ENCODE results near the gene SORCS1.

Gene SORCS1

GRCh38 chr10:106873770-106874603 lies 290.5 kb downstream of the SORCS1 start:
- no peak for DNase-seq

GRCh38 chr10:106872176-106872575 lies 292.3 kb downstream of the SORCS1 start:
- DNase-seq = no peak

GRCh38 chr10:106866244-106866845 lies 298.2 kb downstream of the SORCS1 start:
- no peak for DNase-seq

DNA sequence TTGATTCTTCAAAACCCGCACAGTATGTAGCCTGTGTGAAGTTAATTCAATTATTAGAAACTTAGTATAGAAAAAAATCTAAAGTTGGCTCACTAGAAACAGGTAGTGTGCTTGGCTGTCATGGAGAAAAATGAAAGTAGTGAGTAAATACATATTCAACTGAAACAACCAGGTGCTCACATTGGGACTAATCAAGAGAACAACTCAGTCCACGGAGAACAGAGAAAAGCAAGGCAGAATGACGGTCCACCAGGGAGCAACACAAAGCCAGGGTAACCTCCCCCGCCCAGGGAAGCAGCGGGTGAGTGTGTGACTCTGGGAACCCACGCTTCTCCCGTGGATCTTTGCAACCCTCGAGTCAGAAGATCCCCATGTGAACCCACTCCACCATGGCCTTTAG lies 300.5 kb downstream of the SORCS1 start:
- no peak for DNase-seq

DNA sequence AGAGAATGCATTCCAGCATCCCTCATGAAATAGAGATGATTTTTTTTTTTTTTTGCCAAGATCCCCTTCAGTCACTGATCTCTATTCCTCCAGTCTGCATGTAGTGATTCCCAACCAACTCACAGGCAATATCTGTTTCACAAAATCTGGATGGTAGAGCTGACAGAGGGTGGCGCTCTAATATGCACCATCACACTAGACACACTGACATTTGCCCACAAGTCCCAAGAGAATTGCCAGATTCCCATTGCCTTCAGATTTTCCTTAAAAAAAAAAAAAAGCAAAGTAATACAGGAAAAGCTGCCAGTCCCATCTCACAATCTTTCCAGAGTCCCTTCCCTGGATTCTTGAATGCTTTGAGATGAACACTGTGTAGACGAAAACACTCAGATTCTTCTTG lies 301.0 kb downstream of the SORCS1 start:
- DNase-seq = no peak

GRCh38 chr10:106859892-106860652 lies 304.4 kb downstream of the SORCS1 start:
- no peak for DNase-seq

DNA sequence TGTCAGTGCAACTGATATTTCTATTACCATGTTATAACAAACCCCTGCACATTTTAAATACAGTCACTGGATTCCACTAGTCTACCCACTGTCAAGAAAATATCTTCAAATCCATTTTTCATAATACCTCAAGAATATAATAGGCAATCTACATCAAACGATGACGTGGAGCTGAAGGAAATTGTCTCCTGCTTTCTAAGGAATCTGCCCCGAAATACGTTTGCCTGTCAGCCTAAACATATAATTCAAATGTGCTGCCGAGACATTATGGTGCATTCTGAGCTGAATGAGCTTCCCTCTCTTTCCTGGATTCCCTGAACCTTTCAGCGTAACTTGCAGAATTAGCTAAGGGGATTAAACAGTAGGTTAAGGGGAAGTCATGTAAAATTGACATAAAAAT lies 306.8 kb downstream of the SORCS1 start:
- no peak for DNase-seq

DNA sequence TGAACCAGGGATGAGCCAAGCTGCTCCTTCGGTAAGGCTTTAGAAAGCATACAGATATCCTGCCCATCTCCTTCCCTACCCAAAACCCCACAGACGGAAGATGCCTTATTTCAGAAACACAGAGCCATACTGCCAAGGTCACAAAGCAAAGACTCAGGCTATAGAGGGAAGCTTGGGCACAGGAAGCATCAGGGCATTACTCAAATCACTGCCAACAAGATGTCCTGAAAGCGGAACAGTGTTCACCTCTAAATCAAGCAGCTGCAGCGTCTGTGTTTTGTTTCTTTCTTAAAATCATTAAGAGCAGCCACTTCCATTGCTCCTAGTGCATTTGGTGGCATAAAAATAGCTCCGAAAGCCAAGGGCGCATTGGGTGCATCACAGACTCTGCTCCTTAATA lies 307.3 kb downstream of the SORCS1 start:
- no peak for DNase-seq

DNA sequence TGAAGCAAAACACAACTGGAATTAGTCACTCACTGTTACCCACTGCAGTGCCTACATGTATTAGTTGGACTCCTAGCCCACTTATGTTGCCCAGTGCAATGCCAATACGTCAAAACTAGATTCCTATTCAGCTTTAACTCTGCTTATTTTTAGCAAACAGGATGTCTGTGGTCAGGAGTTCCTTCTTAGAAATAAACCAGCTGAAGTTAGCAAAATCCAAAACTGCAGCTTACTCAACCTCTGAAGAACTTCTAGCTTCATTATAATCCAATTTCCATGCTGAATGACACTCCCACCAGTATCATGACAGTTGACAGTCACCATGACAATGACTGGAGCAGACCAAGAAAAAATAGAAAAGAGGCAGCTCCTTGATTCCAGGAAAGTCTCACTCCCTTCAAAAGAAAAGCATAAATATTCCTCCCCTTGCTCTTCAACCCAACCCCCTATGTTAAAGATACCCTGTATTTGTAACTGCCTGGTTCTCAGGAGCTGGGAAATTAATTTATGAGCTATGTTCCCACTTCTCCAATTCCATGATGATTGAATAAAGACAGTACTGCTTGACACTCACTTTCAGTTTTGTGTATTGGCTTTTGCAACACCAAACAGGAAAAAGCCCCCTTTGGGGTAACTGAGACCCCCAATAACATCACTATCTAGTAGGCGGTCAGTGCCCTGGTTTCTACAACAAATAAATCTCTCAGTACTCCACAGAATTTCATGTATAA lies 327.4 kb downstream of the SORCS1 start:
- DNase-seq = no peak

GRCh38 chr10:106832846-106833245 lies 331.7 kb downstream of the SORCS1 start:
- DNase-seq = no peak

GRCh38 chr10:106830471-106830870 lies 334.0 kb downstream of the SORCS1 start:
- DNase-seq = no peak

DNA sequence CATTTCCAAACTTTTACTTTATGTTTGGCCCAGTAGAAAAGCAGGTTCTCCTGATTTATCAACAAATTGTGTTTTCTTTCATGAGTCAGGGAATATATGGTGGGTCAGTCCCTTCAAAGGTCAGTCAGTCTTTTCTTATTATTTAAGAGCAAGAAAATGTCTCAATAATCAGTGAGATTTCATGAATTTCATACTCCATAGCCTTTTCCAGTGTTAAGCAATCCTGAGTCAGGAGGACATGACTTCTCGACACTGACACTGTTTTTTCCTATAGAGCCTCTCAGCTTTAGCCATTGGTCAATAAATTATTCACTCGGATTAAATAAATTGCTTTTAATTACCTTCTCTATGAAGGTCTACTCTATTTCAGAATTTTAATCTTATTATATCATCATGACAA lies 334.5 kb downstream of the SORCS1 start:
- DNase-seq = no peak

GRCh38 chr10:106826716-106827115 lies 337.8 kb downstream of the SORCS1 start:
- no peak for DNase-seq

DNA sequence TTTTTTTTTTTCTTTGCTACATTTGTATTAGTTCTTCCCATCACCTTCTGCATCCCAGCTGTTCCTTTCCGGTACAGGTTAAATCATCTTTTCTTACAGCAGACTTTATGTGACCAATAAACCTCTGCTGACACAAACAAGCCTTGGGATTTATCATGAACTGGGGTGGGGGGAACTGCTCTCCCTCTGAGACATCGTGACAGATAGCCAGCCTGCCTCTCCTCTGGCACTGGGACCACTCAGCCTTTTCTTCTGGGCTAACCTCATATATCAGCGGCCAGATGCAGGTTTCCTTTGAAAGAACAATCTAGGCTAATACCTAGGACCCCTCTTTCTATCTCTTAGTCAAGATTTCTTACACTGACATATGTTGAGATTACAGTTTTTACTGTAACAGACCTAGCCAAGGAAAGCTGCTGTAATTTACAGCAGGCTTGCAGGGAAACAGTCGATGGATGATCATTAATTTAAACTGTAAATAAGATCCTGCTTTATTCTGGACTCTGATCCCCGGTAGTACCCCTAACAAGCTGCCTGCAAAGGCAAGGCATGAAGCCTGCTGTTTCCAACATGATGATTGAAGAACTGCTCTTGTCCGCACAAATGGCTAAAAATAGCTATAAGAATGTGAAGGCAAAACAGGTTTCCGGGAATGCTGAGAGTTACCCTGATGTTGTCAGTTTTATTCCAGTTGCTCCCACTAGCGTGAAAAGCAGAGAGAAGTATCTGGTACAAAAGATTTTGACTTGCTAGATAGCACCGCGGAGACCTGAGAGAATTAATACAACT lies 338.7 kb downstream of the SORCS1 start:
- DNase-seq = no peak

DNA sequence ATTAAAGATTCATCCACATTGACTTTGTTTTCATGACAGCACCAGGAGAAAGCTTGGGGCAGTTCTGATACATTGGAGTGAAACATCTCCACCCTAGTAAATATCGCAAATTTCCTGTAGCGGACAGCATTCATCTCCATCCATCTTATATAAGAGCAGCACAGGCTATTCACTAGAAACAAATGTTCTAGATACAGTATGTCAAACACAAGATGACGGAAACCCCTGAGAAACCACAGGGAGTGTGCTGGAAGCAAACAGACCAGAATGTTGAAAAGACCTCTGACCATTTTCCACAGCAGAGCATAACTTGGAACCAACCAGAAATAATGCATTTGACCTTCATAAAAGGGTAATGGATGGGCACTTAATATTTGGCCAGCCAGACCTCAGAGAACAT lies 343.9 kb downstream of the SORCS1 start:
- DNase-seq = no peak

DNA sequence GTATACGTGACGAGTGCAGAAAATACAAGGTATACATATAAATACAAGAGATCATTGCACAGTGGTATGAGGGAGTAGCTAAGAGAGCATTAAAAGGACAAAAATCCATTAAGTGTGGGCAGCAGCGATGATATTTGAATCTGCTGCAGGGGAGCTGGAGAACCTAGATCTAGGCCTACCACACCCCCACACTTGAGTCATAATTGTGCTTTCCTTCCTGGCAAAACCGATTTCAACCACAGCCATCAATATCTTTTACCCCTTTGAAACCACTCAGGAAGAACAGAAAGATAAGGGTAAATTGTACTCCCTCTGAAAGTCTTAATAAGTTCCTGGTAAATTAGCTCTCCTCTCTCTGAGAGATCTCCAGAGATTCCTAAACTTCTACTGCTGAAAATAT lies 345.0 kb downstream of the SORCS1 start:
- no peak for DNase-seq

- DNase-seq = no peak
Measured at GRCh38 chr10:106816318-106817085, 348.0 kb downstream of the SORCS1 start.

DNA sequence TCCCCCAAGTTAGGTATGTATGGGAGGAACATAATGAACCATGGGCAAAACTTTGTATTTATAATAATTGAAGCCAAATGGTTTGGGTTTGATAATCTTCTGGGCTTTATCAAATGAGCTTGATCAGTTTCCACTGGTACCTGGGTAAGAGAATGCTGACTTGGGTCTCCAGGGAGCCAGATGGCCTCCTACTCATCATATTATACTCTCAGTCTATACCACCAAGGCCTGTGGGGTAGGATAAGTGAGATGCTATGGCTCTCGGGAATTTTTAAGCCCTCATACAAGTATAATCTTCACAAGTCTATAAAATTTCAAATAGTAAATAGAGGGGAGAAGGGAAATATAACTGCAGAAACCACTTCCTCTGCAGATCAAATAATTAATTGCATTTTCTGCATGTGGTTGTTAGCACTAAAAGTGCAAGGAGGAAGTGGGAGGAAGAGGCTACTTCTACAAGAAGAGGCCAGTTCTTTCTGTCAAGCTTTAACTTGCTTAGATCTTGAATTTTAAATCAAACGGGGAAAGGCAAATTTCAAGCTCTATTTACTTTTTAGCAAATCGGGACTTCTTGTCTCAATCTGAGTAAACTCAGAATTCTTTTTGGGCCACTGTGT lies 349.0 kb downstream of the SORCS1 start:
- DNase-seq = no peak

DNA sequence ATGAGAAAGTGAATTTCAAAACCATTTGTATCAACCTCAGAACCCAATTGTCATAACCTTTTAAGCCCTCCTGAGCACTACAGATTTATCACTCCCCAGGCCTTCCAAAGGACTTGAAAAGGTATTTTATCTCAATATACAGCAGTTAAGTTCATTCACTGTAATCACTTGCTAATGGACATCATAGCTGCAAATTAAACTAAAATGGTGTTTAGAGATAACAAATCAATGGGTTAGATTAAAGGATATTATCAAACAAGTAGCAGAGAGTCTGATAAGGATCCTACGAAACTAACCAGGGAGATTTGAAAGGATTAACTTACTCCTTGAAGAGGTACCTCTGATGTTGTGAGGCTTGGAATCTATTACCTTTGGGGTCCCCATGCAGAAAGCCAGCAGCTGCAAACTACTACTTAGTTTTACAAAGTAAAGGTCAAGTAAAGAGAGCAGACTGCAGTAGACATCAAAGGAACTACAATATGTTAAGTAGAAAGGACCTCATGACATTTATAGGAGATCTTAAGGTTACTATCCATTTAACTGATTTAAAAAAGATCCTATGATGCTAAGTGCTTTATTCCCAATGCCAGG lies 359.4 kb downstream of the SORCS1 start:
- DNase-seq = no peak

DNA sequence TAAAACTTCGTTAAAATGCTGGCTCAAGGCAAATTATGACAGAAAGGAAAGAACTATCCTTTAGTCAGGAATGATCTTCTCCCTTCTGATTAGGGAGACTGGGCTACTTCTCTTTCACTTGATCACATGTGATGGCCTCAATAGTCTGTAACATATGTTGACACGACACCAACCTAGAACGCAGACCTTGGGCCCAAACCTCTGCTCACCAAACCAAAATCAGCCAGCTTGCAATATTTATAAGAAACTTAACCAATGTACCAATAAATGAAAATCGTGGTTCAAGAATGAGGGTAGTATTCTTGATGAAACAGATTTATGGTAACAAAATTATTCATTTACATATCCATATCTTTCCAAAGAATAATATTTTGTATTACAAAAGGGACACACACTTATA lies 361.6 kb downstream of the SORCS1 start:
- no peak for DNase-seq

- DNase-seq = no peak
Measured at GRCh38 chr10:106799776-106800175, 364.7 kb downstream of the SORCS1 start.

Data from activated CD4-positive, alpha-beta T cell treated with anti-CD3 and anti-CD28 coated beads for 4 hours (primary cell).